ENCODE results near the gene CGB7. TPM values are rescaled to one million over a fixed set of nuclear protein-coding genes. Genes with fewer than 3 reads are reported as not detected.

Gene CGB7
- total and polyA plus RNA-seq, 9 of the 15 experiments (the other 6 are each of a cell fraction or from before 2014, with no cell fraction given) = not detected

DNA sequence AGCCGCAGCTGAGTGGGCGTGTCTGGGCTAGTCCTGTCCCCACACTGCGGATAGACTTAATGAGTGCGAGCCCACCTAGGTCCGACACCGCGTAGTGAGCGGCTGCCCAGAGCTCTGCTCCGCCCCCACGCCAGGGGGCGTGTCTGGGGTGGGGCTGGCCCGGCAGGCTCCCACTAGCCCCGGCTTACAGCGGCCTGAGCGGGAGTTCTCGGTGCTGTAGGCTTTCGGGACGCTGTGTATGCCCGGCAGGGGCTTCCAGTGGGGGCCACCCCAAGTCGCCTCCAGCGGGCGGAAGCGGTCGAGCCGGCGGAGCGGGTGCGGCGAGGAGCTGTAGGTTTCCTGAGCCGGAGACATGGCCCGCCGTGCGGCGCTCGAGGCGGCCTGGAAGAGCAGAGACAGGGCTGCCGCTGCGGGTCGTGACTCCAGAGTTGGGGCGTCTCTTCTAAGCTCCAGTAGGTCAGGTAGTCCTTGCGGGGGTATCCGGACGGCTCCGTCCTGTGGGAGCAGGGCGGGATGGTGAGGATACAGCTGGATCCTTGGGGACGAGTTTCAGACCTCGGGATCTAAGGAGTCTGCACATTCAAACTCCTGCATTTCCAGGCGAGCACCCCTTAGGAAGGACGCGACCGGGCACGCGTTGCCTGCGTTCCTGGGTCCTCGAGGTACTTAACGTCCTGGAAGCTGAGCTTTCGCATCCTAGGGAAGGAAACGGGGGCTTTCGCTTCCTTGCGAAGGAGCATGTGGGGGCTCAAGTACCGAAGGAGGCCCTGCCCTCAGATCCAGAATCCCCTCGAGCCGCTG is 1.2 kb downstream of the CGB7 start (continued):
- TF ChIP-seq ZC3H4 (CRISPR knock-in tag; IDR thresholded peaks at IDR 0.05; ENCODE audit: borderline replicate concordance) (no peak), CHD4 (IDR thresholded peaks at IDR 0.05; ENCODE audit: insufficient read depth, insufficient replicate concordance, low read depth, low read length, poor library complexity, severe bottlenecking) (no peak), MAX (CRISPR knock-in tag; IDR thresholded peaks at IDR 0.05) (no peak), SMAD4 (CRISPR knock-in tag; conservative IDR thresholded peaks at IDR 0.05) (peak; percentile 69), FOXK2 (conservative IDR thresholded peaks at IDR 0.05 in 1 of 2, IDR thresholded peaks at IDR 0.05 in 1 of 2; ENCODE audit: low read depth in 2 of 2) (no peak), JUN (IDR thresholded peaks at IDR 0.05; ENCODE audit: borderline replicate concordance, low read depth, low read length) (no peak), JUN (CRISPR knock-in tag; IDR thresholded peaks at IDR 0.05; ENCODE audit: borderline replicate concordance) (no peak), TEAD1 (CRISPR knock-in tag; IDR thresholded peaks at IDR 0.05) (0 out of 4 replicates have a peak, but pooled peaks of 1 of the 2 experiments have one; percentile 42), ZNF76 (CRISPR knock-in tag; IDR thresholded peaks at IDR 0.05; ENCODE audit: borderline replicate concordance) (no peak), ATF4 (CRISPR knock-in tag; IDR thresholded peaks at IDR 0.05) (no peak), RNF2 (IDR thresholded peaks at IDR 0.05) (no peak), LARP7 (IDR thresholded peaks at IDR 0.05) (no peak), KDM4B (IDR thresholded peaks at IDR 0.05; ENCODE audit: borderline replicate concordance in 2 of 2, low read depth in 1 of 2) (no peak), IRF1 (CRISPR knock-in tag; IDR thresholded peaks at IDR 0.05; ENCODE audit: borderline replicate concordance) (no peak), SAFB2 (IDR thresholded peaks at IDR 0.05; ENCODE audit: borderline replicate concordance, low read depth, low read length, severe bottlenecking) (no peak), STAT5A (IDR thresholded peaks at IDR 0.05; ENCODE audit: borderline replicate concordance, low read length) (no peak), BCL6 (CRISPR knock-in tag; IDR thresholded peaks at IDR 0.05) (no peak), ATF3 (IDR thresholded peaks at IDR 0.05) (no peak), ATF3 (CRISPR knock-in tag; conservative IDR thresholded peaks at IDR 0.05) (no peak), RBM39 (optimal IDR thresholded peaks at IDR 0.05; ENCODE audit: low read depth, low read length) (no peak)
- TF ChIP-seq, protein P1, sequence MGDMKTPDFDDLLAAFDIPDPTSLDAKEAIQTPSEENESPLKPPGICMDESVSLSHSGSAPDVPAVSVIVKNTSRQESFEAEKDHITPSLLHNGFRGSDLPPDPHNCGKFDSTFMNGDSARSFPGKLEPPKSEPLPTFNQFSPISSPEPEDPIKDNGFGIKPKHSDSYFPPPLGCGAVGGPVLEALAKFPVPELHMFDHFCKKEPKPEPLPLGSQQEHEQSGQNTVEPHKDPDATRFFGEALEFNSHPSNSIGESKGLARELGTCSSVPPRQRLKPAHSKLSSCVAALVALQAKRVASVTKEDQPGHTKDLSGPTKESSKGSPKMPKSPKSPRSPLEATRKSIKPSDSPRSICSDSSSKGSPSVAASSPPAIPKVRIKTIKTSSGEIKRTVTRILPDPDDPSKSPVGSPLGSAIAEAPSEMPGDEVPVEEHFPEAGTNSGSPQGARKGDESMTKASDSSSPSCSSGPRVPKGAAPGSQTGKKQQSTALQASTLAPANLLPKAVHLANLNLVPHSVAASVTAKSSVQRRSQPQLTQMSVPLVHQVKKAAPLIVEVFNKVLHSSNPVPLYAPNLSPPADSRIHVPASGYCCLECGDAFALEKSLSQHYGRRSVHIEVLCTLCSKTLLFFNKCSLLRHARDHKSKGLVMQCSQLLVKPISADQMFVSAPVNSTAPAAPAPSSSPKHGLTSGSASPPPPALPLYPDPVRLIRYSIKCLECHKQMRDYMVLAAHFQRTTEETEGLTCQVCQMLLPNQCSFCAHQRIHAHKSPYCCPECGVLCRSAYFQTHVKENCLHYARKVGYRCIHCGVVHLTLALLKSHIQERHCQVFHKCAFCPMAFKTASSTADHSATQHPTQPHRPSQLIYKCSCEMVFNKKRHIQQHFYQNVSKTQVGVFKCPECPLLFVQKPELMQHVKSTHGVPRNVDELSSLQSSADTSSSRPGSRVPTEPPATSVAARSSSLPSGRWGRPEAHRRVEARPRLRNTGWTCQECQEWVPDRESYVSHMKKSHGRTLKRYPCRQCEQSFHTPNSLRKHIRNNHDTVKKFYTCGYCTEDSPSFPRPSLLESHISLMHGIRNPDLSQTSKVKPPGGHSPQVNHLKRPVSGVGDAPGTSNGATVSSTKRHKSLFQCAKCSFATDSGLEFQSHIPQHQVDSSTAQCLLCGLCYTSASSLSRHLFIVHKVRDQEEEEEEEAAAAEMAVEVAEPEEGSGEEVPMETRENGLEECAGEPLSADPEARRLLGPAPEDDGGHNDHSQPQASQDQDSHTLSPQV (IDR thresholded peaks at IDR 0.05) = no peak
